ENCODE data around the gene ZC2HC1B.

- TF ChIP-seq, protein P1, sequence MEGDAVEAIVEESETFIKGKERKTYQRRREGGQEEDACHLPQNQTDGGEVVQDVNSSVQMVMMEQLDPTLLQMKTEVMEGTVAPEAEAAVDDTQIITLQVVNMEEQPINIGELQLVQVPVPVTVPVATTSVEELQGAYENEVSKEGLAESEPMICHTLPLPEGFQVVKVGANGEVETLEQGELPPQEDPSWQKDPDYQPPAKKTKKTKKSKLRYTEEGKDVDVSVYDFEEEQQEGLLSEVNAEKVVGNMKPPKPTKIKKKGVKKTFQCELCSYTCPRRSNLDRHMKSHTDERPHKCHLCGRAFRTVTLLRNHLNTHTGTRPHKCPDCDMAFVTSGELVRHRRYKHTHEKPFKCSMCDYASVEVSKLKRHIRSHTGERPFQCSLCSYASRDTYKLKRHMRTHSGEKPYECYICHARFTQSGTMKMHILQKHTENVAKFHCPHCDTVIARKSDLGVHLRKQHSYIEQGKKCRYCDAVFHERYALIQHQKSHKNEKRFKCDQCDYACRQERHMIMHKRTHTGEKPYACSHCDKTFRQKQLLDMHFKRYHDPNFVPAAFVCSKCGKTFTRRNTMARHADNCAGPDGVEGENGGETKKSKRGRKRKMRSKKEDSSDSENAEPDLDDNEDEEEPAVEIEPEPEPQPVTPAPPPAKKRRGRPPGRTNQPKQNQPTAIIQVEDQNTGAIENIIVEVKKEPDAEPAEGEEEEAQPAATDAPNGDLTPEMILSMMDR (IDR thresholded peaks at IDR 0.05) = no peak
- no peak for TF ChIP-seq EZH2 (IDR thresholded peaks at IDR 0.05)
- no peak for TF ChIP-seq EZH2phosphoT487 (IDR thresholded peaks at IDR 0.05)
Measured at GRCh38 chr6:143937668-143937970, 73.3 kb downstream of the ZC2HC1B start.
